ENCODE data around the gene ERBB4. TPM values are rescaled to one million over a fixed set of nuclear protein-coding genes. Genes with fewer than 3 reads are reported as not detected.

ERBB4 gene
- total RNA-seq, 2 donors from 2014 or later, result not detected

DNA sequence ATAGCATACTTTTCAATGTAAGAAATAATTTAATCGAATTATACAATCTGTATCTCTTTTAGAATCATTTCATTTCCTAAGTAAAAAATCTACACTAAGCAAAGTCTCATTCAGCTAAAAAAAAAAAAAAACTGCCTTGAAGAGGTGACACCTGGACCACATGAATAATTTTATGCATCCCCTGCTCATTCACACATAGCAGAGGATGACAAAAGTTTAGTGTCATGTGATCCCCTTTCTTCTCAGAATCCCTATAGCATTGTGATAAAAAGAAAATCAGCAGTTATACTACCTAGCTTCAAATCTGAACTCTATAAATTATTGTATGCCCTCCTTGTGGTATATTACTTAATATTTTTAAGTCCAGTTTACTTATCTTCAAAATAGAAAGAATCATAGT is 603.8 kb downstream of the ERBB4 start:
- no peaks in the 10 kb centered on the region for H3K4me1 Mint-ChIP-seq (ENCODE audit: low read depth in 2 of 2)
- no peaks in the 10 kb centered on the region for H3K9me3 Mint-ChIP-seq
- no peak overlapping the region for H3K27ac Mint-ChIP-seq
- H3K4me3 Mint-ChIP-seq, result no peak overlapping the region
- no peaks in the 10 kb centered on the region for H3K36me3 Mint-ChIP-seq
- DNase-seq (ENCODE audit: low spot score) (no peak), ATAC-seq (no peak)
- no peaks in the 10 kb centered on the region for H3K27me3 Mint-ChIP-seq

DNA sequence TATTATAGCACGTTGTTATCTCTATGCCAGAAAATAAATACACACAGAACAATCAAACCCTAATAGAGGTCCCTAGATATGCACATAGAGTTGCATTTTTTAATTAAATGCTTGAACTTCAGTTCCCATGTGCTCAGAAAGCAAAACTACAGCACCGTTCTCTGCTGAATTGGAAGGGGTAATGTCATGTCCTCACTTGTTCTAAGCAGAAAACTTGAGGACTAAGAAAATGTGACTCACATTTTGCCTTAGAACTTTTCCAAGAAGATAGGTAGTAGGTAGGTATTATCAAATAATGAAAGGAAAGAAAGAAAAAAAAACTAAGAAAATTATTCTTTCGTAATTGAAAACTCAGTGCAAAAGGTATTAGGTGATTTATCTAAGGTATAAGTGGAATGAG is 607.3 kb downstream of the ERBB4 start:
- Mint-ChIP-seq H3K36me3 (no peaks in the 10 kb centered on the region), H3K27me3 (no peaks in the 10 kb centered on the region), H3K9me3 (peaks cover 5% of the 10 kb centered on the region), H3K4me3 (no peak overlapping the region), H3K4me1 (ENCODE audit: low read depth in 2 of 2) (no peaks in the 10 kb centered on the region), H3K27ac (no peak overlapping the region)
- no peak for DNase-seq (ENCODE audit: low spot score)
- ATAC-seq, result no peak

DNA sequence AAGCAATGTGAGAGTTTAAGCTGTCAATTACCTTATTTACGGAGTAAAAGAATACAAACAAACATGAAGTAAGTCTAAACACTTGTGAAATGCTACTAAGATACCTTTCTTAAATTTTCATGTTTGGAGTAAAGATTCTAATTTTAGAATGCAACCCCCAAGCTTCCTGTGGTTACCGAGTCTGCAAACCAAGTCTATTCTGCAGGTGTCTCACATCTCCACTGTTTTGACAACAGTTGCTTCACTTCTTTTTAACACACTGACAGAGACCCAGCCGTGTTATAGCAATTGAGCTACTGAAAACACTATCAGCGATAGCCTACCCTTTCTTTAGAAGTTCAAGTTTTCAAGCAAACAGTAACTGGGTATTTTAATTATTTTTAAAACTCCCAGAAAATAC is 608.3 kb downstream of the ERBB4 start:
- Mint-ChIP-seq H3K4me1 (ENCODE audit: low read depth in 2 of 2) (no peaks in the 10 kb centered on the region), H3K27ac (no peak overlapping the region), H3K36me3 (no peaks in the 10 kb centered on the region), H3K27me3 (no peaks in the 10 kb centered on the region), H3K4me3 (no peak overlapping the region), H3K9me3 (peaks cover 5% of the 10 kb centered on the region)
- ATAC-seq, result no peak
- DNase-seq (ENCODE audit: low spot score), result no peak

DNA sequence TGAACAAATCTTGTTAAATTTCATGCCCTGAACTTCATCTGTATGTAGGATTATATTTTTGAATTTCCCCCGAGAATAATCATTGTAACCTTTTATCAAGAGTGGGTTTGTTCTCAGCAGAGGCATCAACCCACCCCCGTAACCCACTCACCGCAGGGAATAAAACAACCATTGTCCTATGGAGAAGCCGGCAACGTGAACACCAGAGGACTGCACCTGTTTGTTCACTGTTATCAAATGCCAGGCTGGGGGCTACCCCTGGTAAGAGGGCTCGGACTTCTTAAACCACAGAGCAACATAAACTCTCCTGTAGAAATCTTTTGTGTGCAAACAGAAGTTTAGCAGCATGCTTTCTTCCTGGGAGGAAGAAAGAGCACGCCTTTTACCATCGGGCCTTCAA is 610.4 kb downstream of the ERBB4 start:
- DNase-seq (ENCODE audit: low spot score) (no peak), ATAC-seq (no peak)
- no peak overlapping the region for H3K4me3 Mint-ChIP-seq
- H3K27me3 Mint-ChIP-seq, result no peaks in the 10 kb centered on the region
- H3K4me1 Mint-ChIP-seq (ENCODE audit: low read depth in 2 of 2), result no peaks in the 10 kb centered on the region
- H3K9me3 Mint-ChIP-seq, result peaks cover 5% of the 10 kb centered on the region
- no peak overlapping the region for H3K27ac Mint-ChIP-seq
- H3K36me3 Mint-ChIP-seq, result no peaks in the 10 kb centered on the region

DNA sequence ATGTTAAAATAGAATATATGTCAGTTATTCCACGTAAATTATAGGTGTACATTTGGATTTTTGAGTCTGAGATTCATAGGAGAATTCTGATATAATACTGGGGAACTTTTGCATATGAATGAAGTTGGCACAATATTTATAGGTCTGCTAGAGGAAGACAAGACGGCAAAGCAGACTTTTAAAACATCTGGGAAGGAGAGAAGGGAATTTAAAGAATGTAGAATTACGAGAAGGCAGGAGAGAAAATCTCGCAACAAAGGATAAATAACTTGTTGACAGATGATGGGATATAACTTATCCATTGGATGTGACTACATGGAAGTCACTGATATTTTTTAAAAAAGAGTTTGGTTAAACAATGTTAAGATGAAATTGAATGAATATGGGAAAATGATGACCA is 615.6 kb downstream of the ERBB4 start:
- no peak overlapping the region for H3K27ac Mint-ChIP-seq
- no peaks in the 10 kb centered on the region for H3K27me3 Mint-ChIP-seq

DNA sequence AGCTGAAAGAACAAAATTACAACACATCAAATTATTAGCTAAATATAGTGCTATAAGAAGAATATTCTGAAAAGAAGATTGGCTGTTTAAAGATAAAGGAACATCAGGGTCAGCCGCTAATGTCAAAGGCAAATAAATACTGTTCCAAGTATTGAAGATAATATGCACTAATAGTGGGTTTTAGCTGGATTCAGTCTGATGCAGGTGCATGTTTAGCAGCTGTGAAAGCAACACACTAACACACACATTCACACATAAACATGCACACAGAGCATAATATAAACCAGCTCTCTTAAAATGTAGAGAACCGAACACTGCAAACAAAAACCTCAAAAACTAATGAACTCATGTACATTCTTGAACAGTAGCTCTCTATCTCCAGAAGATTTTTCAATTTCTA is 634.6 kb downstream of the ERBB4 start:
- no peaks in the 10 kb centered on the region for H3K27me3 Mint-ChIP-seq

More for the DNA sequence above, 615.6 kb downstream of the ERBB4 start:
- ATAC-seq, result no peak
- H3K4me1 Mint-ChIP-seq (ENCODE audit: low read depth in 2 of 2), result no peaks in the 10 kb centered on the region
- no peaks in the 10 kb centered on the region for H3K36me3 Mint-ChIP-seq
- no peak for DNase-seq (ENCODE audit: low spot score)
- peaks cover 9% of the 10 kb centered on the region for H3K9me3 Mint-ChIP-seq
- no peak overlapping the region for H3K4me3 Mint-ChIP-seq

DNA sequence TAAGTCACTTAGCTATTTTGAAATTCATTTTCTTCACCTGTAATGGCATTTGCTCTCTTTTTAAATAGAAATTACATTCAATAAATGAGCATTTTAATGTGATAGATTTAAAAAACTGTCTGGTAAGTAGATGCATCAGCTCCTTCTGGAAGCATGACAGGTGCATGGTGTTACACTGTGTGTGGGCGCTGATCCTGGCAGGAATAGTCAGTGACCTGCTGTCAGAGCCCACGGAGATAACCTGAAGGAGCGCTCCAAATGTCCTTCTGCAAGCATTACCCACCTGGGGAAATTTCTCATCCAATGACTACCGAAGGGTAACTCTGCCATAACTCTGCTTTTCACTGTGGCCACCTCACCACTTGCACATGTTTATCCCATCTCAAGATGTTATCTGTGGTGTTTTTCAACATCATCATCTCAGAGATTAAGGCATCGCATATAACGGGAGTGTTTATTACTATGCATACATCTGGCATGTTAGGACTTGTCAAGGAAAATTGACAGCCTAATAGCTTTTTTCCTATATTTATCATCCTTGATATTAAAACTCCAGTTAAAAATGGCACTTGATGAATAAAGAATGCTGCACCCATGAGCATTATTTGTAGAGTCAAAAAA is 637.3 kb downstream of the ERBB4 start:
- no peak overlapping the region for H3K4me3 Mint-ChIP-seq
- ATAC-seq (no peak), DNase-seq (ENCODE audit: low spot score) (no peak)
- H3K27me3 Mint-ChIP-seq, result no peaks in the 10 kb centered on the region
- no peak overlapping the region for H3K27ac Mint-ChIP-seq
- no peaks in the 10 kb centered on the region for H3K36me3 Mint-ChIP-seq
- no peaks in the 10 kb centered on the region for H3K4me1 Mint-ChIP-seq (ENCODE audit: low read depth in 2 of 2)
- H3K9me3 Mint-ChIP-seq, result peaks cover 4% of the 10 kb centered on the region

More for the DNA sequence above, 634.6 kb downstream of the ERBB4 start:
- Mint-ChIP-seq H3K36me3 (no peaks in the 10 kb centered on the region), H3K9me3 (peaks cover 4% of the 10 kb centered on the region), H3K27ac (no peak overlapping the region), H3K4me3 (no peak overlapping the region), H3K4me1 (ENCODE audit: low read depth in 2 of 2) (no peaks in the 10 kb centered on the region)
- DNase-seq (ENCODE audit: low spot score) (no peak), ATAC-seq (no peak)

DNA sequence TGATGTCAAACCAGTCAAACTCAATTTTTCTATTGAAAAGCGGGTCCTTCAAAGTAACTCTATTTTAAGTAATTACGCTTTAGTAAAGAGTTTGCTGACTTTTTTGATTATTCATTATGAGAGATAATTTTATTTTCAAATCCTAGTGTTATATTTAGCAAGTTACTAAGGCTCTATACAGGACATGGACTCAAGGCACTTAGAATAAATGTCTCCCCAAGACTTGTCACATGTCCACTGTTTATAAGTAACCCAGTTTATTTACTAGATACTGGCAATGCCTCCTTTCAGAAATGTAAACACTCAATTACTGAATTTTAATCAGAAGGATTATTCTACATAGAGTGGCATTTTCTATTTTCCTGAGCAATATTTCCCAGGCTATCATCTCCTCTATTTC is 638.1 kb downstream of the ERBB4 start:
- peaks cover 9% of the 10 kb centered on the region for H3K9me3 Mint-ChIP-seq
- no peaks in the 10 kb centered on the region for H3K36me3 Mint-ChIP-seq
- H3K4me3 Mint-ChIP-seq, result no peak overlapping the region
- no peak overlapping the region for H3K27ac Mint-ChIP-seq
- H3K4me1 Mint-ChIP-seq (ENCODE audit: low read depth in 2 of 2), result no peaks in the 10 kb centered on the region
- DNase-seq (ENCODE audit: low spot score) (no peak), ATAC-seq (no peak)
- H3K27me3 Mint-ChIP-seq, result no peaks in the 10 kb centered on the region

DNA sequence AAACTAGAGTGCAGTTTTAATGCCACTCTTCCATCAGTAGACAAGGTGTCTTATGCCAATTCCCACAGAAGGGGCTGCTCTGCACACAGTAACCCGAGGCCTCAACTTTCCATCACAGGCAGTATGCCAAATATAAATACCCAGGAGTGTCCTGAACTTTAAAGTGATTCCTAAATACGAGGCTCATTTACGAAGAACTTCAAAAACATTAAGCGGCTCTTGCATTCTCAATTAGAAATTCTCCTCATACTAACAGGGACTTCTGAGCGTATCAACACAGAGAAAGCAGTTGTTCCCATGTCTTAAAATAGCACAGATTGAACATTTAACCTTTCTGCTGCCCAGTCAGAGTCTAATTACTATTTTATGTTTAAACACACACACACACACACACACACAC is 638.6 kb downstream of the ERBB4 start:
- Mint-ChIP-seq H3K4me3 (no peak overlapping the region), H3K9me3 (peaks cover 10% of the 10 kb centered on the region), H3K27me3 (no peaks in the 10 kb centered on the region), H3K27ac (no peak overlapping the region), H3K4me1 (ENCODE audit: low read depth in 2 of 2) (no peaks in the 10 kb centered on the region), H3K36me3 (no peaks in the 10 kb centered on the region)
- no peak for ATAC-seq
- no peak for DNase-seq (ENCODE audit: low spot score)

DNA sequence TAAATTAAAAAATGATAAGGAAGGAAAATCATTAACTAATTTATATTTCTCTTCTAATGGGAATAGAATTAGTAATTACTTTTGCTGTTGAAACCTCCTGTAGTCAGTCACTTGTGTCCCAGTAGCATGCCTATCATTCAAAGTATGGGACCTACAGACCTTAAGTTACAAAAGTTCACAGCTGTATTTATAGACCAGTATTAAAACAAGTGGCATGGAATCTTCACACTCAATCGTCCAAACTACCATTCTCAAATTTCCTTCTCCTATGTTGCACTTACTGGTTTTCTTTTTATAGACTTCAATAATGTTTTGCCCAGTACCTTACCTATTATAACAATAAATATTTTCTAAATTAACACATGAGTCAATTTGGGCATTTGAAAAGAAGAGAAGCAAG is 639.9 kb downstream of the ERBB4 start:
- peaks cover 10% of the 10 kb centered on the region for H3K9me3 Mint-ChIP-seq
- H3K27ac Mint-ChIP-seq, result no peak overlapping the region
- H3K4me3 Mint-ChIP-seq, result no peak overlapping the region
- no peaks in the 10 kb centered on the region for H3K36me3 Mint-ChIP-seq
- H3K4me1 Mint-ChIP-seq (ENCODE audit: low read depth in 2 of 2), result no peaks in the 10 kb centered on the region
- ATAC-seq (no peak), DNase-seq (ENCODE audit: low spot score) (no peak)
- no peaks in the 10 kb centered on the region for H3K27me3 Mint-ChIP-seq

DNA sequence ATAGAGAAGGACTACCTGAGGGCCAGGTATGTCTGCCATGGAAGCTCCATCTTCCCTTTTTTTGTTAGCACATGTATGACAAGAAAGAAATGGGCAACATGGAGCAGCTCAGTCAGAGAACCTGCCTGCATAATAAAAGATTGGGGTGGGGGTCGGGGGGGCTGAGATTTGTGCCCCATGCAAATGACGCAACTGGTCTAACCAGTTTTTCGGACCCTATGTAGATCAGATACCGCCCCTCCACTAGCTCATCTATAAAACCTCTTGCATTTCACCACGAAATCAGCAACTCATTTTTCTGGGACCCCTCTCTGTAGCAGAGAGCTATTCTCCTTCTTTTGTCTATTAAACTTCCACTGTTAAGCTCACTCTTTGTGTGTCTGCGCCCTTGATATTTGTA is 657.2 kb downstream of the ERBB4 start:
- H3K27ac Mint-ChIP-seq, result no peak overlapping the region
- no peak overlapping the region for H3K4me3 Mint-ChIP-seq
- H3K36me3 Mint-ChIP-seq, result no peaks in the 10 kb centered on the region
- no peaks in the 10 kb centered on the region for H3K27me3 Mint-ChIP-seq
- H3K9me3 Mint-ChIP-seq, result peaks cover 3% of the 10 kb centered on the region
- ATAC-seq (no peak), DNase-seq (ENCODE audit: low spot score) (no peak)
- no peaks in the 10 kb centered on the region for H3K4me1 Mint-ChIP-seq (ENCODE audit: low read depth in 2 of 2)

DNA sequence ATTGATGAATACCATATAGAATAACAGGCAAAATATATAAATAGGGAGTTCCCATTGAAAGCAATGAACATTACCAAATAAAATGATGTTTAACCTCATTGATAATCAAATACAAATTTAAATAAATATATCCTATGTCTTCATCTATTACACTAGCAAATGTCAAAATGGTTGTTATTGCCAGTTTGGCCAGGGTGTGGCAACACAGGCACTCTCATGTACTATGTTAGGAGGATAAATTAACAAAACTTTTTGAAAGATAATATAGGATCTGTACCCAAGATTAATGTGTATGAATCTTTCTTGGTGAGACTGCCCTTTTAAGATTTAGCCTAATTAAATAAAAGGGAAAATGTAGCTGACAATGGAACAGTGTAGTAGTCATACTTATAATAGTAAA is 659.3 kb downstream of the ERBB4 start:
- H3K27ac Mint-ChIP-seq, result no peak overlapping the region
- no peak overlapping the region for H3K4me3 Mint-ChIP-seq
- H3K36me3 Mint-ChIP-seq, result no peaks in the 10 kb centered on the region
- DNase-seq (ENCODE audit: low spot score) (no peak), ATAC-seq (no peak)
- peaks cover 3% of the 10 kb centered on the region for H3K9me3 Mint-ChIP-seq
- no peaks in the 10 kb centered on the region for H3K4me1 Mint-ChIP-seq (ENCODE audit: low read depth in 2 of 2)
- no peaks in the 10 kb centered on the region for H3K27me3 Mint-ChIP-seq

DNA sequence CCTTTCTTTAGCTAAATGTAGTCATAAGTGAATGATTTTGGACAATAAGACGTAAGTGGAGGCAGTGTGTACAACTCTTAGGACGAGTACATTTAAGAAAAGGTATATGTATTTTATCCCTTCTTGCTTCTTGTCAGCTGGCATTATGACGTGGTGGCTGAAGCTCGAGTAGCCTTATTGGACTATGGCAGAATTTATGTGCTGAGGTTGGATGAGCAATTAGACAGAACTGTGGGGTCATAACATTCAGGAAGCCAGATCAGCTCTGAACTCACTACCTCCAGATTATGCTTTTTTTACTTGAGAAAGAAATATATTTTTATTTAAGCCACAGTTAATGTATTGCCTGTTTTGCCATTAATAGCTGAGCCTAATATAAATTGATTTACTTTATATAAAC is 661.5 kb downstream of the ERBB4 start:
- Mint-ChIP-seq H3K36me3 (no peaks in the 10 kb centered on the region), H3K27ac (no peak overlapping the region), H3K9me3 (no peaks in the 10 kb centered on the region), H3K4me3 (no peak overlapping the region), H3K4me1 (ENCODE audit: low read depth in 2 of 2) (no peaks in the 10 kb centered on the region), H3K27me3 (no peaks in the 10 kb centered on the region)
- no peak for DNase-seq (ENCODE audit: low spot score)
- no peak for ATAC-seq

DNA sequence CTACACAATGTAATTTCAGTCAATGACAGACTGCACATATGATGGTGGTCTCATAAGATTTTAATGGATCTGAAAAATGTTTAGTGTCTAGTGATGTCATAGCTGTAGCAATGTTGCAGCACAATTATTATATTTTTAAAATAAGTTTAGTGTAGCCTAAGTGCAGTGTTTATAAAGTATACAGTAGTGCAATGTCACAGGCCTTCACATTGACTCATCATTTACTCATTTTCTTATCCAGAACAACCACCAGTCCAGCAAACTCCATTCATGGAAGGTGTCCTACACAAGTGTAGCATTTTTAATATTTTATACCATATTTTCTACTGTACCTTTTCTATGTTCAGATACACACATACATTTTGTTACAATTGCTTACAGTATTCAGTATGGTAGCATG is 663.1 kb downstream of the ERBB4 start:
- Mint-ChIP-seq H3K27ac (no peak overlapping the region), H3K4me1 (ENCODE audit: low read depth in 2 of 2) (no peaks in the 10 kb centered on the region), H3K9me3 (no peaks in the 10 kb centered on the region), H3K27me3 (no peaks in the 10 kb centered on the region), H3K4me3 (no peak overlapping the region), H3K36me3 (no peaks in the 10 kb centered on the region)
- no peak for ATAC-seq
- no peak for DNase-seq (ENCODE audit: low spot score)

DNA sequence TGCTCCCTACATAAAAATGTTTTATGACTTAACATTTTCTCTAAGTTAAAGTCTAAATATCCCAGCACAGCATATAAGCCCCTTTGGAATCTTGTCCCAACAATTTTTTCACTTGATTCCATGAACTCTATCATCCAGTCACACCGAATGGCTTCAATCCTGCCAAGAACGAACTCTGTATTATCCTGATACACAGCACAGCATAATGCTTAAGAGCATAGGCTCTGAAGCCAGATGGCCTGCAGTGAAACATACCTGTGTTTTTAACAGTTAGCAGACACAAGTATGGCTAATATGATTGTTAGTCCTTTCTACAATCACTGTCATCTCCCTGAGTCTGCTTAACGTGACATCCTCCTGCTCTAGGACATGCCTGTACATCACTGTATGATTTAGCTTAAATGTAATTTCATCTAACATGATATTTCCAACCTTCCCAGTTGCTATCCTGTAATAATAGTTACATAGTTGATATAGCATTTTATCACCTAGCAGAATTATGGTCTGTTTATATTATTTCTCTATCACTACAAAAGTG is 669.5 kb downstream of the ERBB4 start:
- Mint-ChIP-seq H3K4me1 (ENCODE audit: low read depth in 2 of 2) (no peaks in the 10 kb centered on the region), H3K27ac (no peak overlapping the region), H3K9me3 (peaks cover 5% of the 10 kb centered on the region), H3K4me3 (no peak overlapping the region), H3K27me3 (no peaks in the 10 kb centered on the region), H3K36me3 (no peaks in the 10 kb centered on the region)
- DNase-seq (ENCODE audit: low spot score), result no peak
- ATAC-seq, result no peak
